ENCODE measurements around the gene DOCK2.
"Not testable (repeated sequence)": the region's sequence is repeated elsewhere in the genome, so short reads cannot be mapped to it uniquely, and the experiment has no call there.

Gene DOCK2

DNA sequence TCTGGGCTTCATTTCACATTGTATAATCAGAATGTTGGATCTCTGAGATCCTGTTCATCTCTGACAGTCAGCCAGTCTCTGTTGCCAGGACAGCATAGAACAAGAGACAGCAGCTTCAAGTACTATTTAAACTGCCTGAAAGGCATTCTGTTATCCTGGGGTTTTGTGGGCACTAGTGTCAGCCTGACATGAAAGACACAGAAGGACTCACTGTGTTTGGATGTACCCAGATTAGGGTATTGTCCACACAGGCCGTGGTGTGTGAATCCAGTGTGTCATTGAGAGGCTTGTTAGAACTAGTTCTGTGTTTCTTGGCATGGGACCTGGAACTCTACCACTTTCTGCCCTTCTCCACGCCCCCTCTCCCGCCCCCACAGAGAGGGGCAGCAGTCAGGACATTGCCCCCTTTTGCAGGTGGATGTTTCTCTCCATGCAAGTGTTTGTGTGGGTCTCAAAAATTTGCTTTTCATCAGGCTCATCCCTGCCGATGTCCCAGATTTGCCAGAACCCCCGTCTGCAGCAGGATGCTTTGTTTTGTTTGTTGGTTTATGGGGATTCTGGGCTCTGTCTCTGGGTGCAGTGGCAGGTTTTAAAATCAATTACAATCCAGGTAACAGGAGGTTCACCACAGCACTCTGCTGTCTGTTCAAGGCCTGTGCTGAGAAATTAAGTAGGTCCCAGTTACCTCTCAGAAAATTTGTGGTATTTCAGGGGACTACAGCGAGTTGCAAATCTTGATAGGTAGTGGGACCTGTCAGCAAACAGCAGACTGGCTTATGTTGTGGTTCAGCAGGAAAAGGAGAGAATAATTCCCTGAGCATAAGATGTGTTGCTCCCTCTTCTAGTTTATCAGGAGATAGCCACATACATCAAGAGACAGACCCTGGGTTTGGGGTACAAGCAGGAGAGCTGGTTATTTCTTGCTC is 144.6 kb downstream of the DOCK2 start:
- no peak for DNase-seq (ENCODE audit: low spot score)
- no peak for FAIRE-seq

DNA sequence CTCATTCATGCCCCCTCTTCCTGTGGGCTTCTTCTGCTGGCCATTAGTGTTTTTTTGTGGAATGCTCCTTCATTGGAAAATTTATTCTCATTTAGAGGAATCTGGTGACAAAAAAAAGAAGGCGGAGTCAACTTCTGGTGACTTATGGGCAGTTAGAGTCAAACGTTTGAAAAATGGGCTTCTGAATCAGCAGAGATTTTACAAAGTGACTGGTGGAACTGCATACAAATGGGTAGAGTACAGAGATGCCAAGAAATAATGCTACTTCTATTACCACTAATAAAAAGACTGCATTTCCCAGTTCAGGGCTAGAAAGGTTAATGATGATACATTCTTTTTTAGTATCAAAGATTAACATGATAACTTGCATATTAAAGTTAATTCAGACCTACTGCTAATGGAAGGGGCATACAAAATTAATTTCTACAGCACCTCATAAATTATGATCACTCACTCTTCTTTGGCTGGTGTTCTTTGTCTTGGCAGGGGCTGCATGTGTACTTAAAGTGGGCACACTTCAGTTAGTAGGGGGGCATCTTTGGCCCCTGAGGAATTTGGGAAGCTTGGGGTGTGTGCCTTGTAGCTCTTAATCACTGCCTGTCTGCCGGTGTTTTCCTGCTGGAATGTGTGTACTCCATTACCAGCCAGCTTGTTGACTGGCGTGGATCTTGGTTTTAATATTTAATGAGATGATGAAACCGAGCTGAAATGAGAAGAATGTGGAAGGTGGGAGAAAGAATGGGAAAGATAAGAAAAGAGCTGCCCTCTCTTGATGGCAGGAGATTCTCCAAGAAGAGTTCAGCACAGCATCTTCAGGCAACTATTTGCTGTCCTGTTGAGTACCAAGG is 148.9 kb downstream of the DOCK2 start:
- no peak for FAIRE-seq

DNA sequence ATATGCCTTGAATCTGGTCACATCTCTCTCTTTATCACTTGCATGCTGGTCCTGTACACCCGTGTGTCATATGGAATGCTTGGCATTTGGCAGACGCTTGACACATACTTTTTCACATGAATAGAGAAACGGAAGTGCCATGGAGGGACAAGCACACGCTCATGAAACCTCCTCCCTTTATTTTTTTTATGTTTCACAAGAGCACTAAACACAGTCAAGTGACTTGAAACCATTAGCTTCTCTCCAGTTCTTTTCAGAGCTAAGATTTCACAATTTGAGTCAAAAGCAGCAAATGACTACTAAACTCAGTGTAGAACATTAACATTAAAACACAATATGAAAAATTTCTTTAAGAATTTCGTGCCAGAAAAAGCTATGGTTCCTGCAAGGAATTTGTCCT is 151.1 kb downstream of the DOCK2 start:
- FAIRE-seq (no peak), DNase-seq (ENCODE audit: low spot score) (peak; percentile 52)

More for the DNA sequence above, 148.9 kb downstream of the DOCK2 start:
- no peak for DNase-seq (ENCODE audit: low spot score)

DNA sequence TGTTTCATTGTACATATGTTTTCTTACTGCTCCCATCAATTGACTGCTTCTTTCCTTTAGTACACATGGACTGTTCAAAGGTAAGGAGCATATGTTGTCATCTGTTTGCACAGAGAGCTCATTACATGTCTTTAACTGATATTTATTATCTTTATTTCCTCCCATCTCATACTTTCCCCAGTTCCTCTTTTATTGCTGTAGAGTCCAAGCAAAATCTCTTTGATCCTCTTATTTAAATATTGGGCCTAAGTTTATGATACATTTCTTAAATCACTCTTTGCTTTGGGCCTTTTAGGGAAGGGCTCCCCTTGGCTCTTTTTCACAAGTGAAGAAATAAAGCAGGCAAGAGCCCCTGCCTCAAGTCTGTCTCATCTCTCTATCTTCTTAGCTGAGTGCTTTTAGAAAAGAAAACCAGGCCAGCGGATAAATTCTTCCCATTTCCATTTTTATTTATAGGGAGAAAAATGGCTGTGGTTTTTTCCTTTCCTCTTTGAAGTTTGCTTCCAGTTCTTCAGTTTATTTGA is 152.4 kb downstream of the DOCK2 start:
- no peak for FAIRE-seq
- DNase-seq (ENCODE audit: low spot score): no peak

DNA sequence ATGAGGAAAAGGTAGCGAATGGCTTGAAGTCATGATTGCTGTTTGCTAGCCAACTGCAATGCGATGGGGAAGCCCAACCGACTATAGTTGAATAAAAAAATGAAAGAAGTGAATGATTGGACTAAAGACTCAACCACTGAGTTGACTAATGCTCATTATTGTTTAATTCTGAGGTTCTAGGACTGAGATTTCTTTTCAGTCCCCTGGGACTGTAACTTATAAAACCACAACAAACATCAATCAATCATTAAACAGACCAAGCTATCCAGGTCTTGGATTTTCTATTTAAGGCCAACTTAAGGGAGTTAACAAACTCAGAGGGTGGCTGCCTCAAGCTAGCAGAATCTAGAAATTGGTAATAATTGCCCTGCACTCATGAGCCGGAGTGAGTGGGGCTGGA is 154.2 kb downstream of the DOCK2 start:
- DNase-seq (ENCODE audit: low spot score) (no peak), FAIRE-seq (no peak)

DNA sequence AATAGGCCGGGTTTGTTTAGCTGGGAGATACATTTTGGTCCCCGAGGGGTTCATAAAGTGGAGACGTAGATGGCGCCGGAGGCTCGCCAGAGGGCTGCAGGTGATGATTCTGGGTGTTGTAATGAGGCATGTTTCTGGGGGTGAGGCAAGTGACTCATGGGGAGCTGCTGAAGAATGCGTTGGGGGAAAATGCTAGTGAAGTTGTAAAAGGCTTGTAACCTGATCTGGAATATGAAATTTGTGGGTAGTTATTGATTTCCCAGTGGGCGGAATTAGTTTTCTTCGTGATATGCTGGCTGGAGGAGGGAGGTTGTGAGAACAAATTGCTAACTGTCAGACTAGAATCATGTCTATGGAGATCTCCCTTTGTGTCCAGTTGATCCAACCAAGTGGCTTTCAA is 158.3 kb downstream of the DOCK2 start:
- FAIRE-seq (no peak), DNase-seq (ENCODE audit: low spot score) (no peak)

DNA sequence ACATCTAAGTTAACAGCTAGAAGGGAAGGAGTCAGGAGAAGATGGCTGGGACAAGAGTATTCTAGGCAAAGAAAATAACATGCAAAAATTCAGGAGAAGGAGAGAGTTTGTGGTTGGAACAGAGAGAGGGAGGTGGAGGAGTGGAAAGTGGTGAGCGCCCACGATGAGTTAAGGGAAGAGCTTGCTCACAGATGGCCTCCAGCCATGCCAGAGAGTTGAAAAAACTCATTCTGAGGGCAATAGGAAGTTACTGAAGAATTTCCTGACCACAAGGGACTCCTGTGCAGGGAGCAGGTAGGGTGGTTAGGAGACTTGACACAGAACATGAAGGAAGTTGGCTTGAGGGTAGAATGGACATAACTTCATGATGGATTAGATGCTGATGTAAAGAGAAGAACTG is 159.7 kb downstream of the DOCK2 start:
- FAIRE-seq (no peak), DNase-seq (ENCODE audit: low spot score) (no peak)

DNA sequence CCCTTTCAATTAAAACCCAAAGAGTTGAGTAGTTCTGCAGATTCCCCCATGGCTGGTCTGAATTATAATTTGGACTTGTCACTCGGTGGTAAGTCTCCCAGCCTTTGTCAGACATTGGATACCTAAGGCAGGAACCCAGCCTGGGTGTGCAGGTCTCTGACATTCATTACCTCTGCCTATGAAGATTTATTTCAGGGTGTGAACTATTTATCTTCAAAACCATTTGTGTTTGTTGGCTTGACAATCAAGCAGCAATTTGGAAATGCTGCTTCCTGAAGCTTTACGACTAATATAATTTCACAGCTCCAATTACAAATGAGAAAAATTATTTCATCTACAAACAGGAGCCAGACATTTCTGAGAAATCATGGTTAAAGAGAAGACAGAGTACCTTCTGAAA is 160.5 kb downstream of the DOCK2 start:
- DNase-seq (ENCODE audit: low spot score) (no peak), FAIRE-seq (no peak)

DNA sequence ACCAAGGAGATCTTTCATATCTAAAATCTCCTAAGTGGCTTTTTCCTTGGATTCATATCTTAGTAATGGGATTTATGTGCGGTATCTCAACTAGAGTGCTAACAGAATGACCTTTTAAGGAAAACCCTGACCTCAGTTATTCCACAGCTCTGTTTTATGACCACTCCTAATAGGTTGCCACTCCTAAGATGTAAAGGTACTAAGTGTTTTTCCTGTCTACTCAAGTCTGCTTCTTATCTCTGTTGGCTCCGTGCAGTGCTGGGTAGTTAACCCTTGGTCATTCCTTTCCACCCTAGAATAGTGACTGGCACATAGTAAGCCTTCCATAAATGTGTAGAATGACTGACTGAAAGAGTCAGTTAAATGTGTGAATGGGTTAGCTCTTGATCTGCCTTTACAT is 161.4 kb downstream of the DOCK2 start:
- FAIRE-seq: no peak

DNA sequence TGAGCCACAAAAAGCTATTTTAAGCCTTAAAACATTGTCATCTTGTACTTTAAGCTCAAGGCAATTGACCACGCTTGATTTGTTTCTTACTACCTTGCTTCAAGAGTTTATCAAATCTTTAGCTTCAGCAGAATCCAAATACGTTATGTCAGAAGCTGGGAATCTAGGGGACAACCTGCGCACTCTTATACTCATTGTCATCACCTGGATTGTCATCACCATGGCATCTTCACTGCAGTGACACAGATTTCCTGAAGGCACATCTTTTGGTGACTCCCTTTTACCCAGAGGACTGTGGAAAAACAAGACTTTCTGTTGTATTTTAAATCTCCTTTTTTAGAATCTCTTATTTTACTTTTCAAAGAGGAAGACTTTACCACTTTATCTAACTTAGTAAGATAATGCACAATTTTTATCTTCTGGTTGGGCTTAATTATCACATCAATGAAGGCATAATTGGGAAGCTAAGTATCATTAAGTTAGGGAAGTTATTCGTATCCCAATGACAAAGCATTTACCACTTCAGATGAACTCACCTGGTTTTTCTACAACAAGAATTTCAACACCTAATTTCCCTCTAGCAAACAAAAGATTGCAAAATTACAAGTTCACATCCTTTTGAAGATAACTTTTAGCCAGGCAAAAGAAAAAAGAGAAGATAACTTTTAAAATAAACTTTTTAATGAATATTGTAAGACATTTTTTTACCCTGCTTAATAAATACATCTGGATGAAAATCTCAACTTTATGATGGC is 162.0 kb downstream of the DOCK2 start:
- FAIRE-seq (no peak), DNase-seq (ENCODE audit: low spot score) (no peak)

More for the DNA sequence above, 161.4 kb downstream of the DOCK2 start:
- DNase-seq (ENCODE audit: low spot score): no peak

DNA sequence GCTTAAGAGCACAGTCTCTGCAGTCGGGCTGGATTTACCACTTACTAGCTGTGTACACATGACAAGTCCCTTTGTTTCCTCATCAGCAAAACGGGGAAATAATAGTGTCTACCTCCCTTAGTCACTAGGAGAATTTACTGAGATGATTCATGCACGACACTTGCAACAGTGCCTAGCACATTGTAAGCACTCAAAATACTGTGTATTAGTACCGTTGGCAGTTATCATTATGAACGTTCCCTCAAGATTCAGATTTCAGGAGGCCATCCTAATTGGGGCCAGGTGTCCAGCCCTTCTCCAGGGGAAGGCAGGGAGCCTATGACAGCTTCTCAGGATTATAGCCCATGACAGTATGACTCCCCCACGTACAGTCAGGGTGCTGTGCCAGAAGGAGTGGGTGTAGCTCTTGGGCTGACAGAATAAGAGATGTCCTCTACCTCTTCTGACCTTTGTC is 164.3 kb downstream of the DOCK2 start:
- FAIRE-seq (peak; percentile 23), DNase-seq (ENCODE audit: low spot score) (peak; percentile 15)

DNA sequence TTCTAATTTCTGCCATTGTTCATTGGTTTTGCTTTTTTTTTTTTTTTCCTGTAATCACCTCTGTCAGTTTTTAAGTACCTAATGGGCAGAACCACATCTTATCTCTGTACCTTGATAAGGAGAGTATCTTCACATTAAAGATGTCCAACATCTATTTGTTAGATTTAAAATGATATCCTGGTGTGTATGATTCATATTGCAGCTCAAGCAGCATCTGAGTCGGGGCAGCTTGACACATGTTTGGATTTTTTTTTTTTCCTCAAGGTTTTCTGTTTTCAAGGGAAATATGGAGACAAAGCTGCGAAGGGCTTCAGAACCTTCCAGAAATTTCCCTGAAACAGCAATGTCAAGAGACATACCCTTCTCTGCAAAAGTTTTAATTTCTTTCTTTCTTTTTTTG is 164.7 kb downstream of the DOCK2 start:
- FAIRE-seq: no peak
- DNase-seq (ENCODE audit: low spot score): no peak

DNA sequence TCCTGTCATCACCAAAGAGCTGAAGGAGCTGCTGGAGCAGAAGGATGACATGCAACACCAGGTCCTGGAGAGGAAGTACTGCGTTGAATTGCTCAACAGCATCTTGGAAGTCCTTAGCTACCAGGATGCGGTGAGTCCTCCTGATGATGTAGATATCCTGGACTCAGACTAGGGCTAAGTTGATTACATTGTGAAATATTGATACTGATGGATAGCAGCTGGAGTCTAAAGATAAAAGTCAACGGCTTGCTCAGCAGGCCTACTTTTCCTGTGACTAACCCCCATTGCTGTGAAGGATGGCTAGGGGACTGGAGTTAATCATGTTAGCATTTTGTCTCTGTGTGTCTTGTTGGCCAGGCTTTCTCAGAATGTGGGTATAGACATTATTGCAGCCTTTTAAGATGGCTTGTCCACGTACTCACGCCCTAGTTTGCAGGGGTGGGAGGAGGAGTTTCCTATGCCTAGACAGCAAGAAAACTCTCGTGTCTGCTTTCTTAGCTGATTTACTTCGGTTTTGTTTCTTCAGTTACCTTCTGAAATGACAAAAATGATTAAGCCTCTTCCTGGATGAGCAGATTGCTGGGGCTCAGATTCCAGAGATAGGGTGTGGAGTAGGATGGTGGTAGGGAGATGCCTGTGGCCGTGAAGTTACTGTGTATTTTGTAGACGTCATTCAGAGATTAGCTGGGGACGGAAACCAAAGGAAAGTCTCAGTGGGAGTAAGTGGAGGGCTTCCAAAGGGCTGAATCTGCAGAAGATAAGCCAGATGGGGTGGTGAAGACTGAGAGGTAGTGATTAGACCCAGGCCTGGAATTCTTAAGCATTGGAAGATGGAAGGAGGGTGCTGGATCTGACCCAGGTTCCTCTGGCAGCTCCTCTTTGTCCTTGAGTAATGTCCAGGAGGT is 166.3 kb downstream of the DOCK2 start:
- no peak for FAIRE-seq
- no peak for DNase-seq (ENCODE audit: low spot score)

DNA sequence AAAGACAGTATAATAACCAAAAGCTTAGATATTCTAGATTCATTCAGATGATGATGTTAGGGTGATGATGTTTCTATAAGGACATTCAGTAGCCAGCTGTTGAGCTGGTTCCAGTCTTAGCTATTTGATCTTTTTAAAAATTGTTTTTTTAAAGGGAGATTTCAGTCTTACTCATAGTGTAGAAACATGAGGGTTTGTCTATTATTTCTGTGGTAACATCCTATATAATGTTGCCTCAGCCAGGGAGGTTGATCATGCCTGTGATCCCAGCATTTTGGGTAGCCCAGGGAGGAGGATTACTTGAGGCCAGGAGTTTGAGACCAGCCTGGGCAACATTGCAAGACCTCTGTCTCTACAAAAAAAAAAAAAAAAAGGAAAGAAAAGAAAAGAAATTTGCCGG is 167.8 kb downstream of the DOCK2 start:
- DNase-seq (ENCODE audit: low spot score) (no peak), FAIRE-seq (no peak)

DNA sequence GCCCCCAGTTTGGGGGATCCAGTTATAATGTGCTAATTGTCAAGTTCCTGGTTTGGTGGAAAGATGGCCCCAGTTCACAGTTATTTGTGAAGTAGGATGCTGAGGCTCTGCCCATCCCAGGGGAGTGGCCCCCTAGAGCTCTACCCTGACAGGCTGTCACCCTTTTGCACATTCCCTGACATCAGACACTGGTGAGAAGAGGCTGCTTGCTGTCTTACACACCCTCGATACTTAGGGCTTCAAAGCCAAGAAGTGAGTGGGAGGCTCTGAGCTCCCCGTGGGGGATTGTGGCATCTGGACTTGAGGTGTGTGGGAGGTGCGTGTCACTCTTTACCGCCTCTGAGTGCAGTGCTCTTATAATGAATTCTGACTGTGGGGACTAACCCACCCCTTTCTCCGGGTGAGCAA is 168.5 kb downstream of the DOCK2 start:
- FAIRE-seq (no peak), DNase-seq (ENCODE audit: low spot score) (no peak)

DNA sequence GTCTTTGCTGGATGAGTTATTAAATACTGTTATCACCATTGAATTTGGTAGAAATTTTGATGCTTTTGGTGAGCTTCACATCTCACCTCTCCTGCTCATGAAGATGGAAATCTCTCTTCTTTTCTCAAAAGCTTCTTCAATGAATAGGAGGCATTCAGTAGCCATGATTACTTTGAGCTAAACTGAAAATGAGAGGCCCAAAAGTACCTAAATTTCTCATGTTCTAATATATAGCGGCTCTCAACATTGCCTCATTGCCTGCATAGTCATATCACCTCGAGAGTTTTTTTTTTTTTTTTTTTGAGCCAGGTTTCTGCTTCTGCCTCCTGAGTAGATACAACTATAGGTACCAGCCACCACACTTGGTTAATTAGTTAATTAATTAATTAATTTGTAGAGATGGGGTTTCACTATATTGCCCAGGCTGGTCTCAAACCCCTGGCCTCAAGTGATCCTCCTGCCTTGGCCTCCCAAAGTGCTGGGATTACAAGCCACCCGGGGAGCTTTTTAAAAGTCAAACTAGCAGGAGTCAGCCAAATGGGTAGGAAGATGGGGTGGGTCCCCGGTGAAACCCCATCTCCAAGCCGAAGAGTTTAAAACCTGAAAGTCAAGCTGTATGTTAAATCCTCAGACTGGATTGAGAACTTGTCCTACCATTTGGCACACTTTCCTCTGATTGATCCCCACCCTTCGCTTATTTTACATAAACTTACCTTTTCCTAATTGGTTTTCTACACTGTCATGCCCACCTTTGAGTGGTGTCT is 169.0 kb downstream of the DOCK2 start:
- DNase-seq (ENCODE audit: low spot score) (no peak), FAIRE-seq (no peak)

DNA sequence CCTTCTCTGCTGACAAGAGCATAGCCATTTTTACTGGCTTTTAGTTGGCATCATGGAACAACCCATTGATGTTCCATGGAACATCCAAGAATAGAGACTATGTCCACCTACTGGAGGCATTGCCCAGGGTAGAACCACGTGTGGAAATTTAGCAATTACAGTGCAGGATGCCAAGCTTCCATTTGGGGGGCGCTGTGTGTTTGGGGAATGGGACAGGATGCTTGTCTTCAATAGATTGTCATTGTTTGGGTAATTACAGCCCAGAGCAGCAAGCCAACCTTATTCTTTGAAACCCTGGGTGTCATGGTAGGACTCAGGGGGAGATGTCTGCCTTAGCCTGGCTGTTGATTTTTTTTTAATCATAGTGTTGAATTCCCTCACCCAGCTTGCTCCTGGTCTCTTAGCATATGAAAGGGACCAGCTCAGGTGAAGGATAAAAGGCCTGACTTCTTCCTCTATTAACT is 171.1 kb downstream of the DOCK2 start:
- DNase-seq (ENCODE audit: low spot score) (no peak), FAIRE-seq (no peak)

DNA sequence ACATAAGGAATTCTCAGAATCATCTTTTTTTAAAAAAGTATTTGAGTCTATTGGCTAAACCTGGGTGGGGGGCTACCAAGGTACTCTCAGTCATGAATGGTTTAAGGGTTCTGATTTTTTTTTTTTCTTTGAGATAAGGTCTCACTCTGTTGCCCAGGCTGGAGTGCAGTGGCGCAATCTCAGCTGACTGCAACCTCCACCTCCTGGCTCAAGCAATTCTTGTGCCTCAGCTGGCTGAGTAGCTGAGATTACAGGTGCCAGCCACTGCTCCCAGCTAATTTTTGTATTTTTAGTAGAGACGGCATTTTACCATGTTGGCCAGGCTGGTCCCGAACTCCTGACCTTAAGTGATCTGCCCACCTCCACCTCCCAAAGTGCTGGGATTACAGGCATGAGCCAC is 171.8 kb downstream of the DOCK2 start:
- not testable (repeated sequence) for FAIRE-seq; DNase-seq (ENCODE audit: low spot score)

DNA sequence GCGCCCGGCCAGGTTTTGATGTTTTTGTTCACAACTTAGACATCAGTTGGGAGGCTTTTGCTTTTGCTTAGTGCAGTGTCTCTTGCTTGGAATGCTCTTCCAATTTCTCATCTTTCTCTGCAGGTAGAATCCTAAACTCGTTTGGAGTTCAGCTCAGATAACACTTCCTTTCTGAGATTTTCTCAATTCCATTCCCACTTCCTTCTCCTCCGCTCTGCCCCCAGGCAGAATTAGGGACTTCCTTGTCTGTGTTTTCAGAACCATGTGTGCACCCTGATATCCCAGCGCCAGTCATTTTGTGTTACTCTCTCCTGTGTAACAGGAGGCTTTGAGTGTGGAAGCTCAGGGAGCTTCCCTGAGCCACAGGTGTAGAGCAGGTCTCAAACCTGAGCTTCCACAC is 172.2 kb downstream of the DOCK2 start:
- DNase-seq (ENCODE audit: low spot score): no peak
- FAIRE-seq: no peak
